IMR-90 (cell line): ENCODE measurements around the gene RRAGD. TPM values are rescaled to one million over a fixed set of nuclear protein-coding genes. Genes with fewer than 3 reads are reported as not detected.

Experiments used
- ATAC-seq: fragments of 200-7000 bp; cut with Tn5 transposase; 2 replicates; pipeline ENCODE4 v1.9.1; 2020; ENCODE audit warnings: low read depth, mild to moderate bottlenecking, moderate library complexity
- BruUV-seq: library from RNA; stranded (reverse); fragments of 400-500 nt; replicated peaks from 2 replicates; lab custom pipeline; 2021; lab: Mats Ljungman, UMichigan
- CTCF ChIA-PET: fragments of 300-600 bp; formaldehyde crosslinking; extraction: SDS; loops from one replicate; lab custom pipeline; 2021; ENCODE audit warnings: antibody characterized with exemption; lab: Yijun Ruan, JAX
- POLR2A ChIA-PET: fragments of 300-600 bp; sonication (Branson Sonifier 250); formaldehyde crosslinking; loops from one replicate; lab custom pipeline; 2022; ENCODE audit warnings: antibody characterized with exemption; ENCODE audit not compliant: unreplicated experiment; lab: Charles Lee
- DNase-seq: peaks from one replicate; pipeline ENCODE4 v3.0.0; 2013
- H2AFZ ChIP-seq: replicated peaks from 2 replicates; pipeline ENCODE3; 2013; ENCODE audit warnings: low read length, mild to moderate bottlenecking; ENCODE audit not compliant: poor library complexity
- H2AK5ac ChIP-seq: 2 replicates; pipeline ENCODE4 v1.6.1; 2013; ENCODE audit warnings: low read depth, low read length, inconsistent platforms
- H2AK9ac ChIP-seq: replicated peaks from 2 replicates; pipeline ENCODE3; 2013; ENCODE audit warnings: mild to moderate bottlenecking, low read depth, low read length, moderate library complexity; ENCODE audit not compliant: poor library complexity
- H2BK120ac ChIP-seq: 2 replicates; pipeline ENCODE4 v1.6.1; 2013; ENCODE audit warnings: low read depth, low read length, inconsistent platforms
- H2BK15ac ChIP-seq: 3 replicates; pipeline ENCODE4 v1.6.1; 2013; ENCODE audit warnings: low read depth, low read length, inconsistent platforms
- H2BK20ac ChIP-seq: 2 replicates; pipeline ENCODE4 v1.6.1; 2013; ENCODE audit warnings: low read depth, mild to moderate bottlenecking, inconsistent platforms, low read length, moderate library complexity
- H2BK5ac ChIP-seq: 2 replicates; pipeline ENCODE4 v1.6.1; 2013; ENCODE audit warnings: mild to moderate bottlenecking, low read depth, low read length, inconsistent platforms; ENCODE audit not compliant: poor library complexity, severe bottlenecking
- H3K14ac ChIP-seq: replicated peaks from 2 replicates; pipeline ENCODE4 v1.6.1; 2013; ENCODE audit warnings: low read depth, low read length, inconsistent platforms
- H3K18ac ChIP-seq: 2 replicates; pipeline ENCODE4 v1.6.1; 2013; ENCODE audit warnings: low read depth, low read length, control low read depth
- H3K23ac ChIP-seq: 2 replicates; pipeline ENCODE4 v1.6.1; 2013; ENCODE audit warnings: low read depth, low read length, inconsistent platforms
- H3K27ac ChIP-seq: 2 replicates; pipeline ENCODE4 v1.5.1; 2013; ENCODE audit warnings: mild to moderate bottlenecking, control low read depth, low read length; ENCODE audit not compliant: insufficient read depth
- H3K27me3 ChIP-seq: 2 replicates; pipeline ENCODE4 v1.6.1; 2013; ENCODE audit warnings: low read length; ENCODE audit not compliant: control insufficient read depth, insufficient read depth
- H3K36me3 ChIP-seq: 2 replicates; pipeline ENCODE4 v1.6.1; 2013; ENCODE audit warnings: low read length, mixed read lengths; ENCODE audit not compliant: control insufficient read depth, insufficient read depth
- H3K4ac ChIP-seq: 2 replicates; pipeline ENCODE4 v1.6.1; 2013; ENCODE audit warnings: low read depth, low read length, inconsistent platforms
- H3K4me1 ChIP-seq: 2 replicates; pipeline ENCODE4 v1.6.1; 2013; ENCODE audit warnings: low read length, mixed read lengths; ENCODE audit not compliant: control insufficient read depth, insufficient read depth
- H3K4me2 ChIP-seq: 2 replicates; pipeline ENCODE4 v1.6.1; 2013; ENCODE audit warnings: low read depth, mild to moderate bottlenecking, control low read depth, low read length, moderate library complexity
- H3K4me3 ChIP-seq: 2 replicates; pipeline ENCODE4 v1.5.1; 2013; ENCODE audit warnings: low read depth, mild to moderate bottlenecking, control low read depth, low read length, moderate library complexity; ENCODE audit not compliant: insufficient read depth
- H3K56ac ChIP-seq: 2 replicates; pipeline ENCODE4 v1.6.1; 2013; ENCODE audit warnings: low read length, inconsistent platforms; ENCODE audit not compliant: insufficient read depth; ENCODE audit errors: extremely low read depth
- H3K79me1 ChIP-seq, 2 experiments: 2 replicates each; pipeline ENCODE4 v1.6.1; 2013; ENCODE audit warnings: low read length in 2 of 2, inconsistent platforms in 1 of 2, low read depth in 1 of 2
- H3K9ac ChIP-seq: 2 replicates; pipeline ENCODE4 v1.6.1; 2013; ENCODE audit warnings: low read depth, low read length, control low read depth
- H3K9me1 ChIP-seq: 2 replicates; pipeline ENCODE4 v1.6.1; 2013; ENCODE audit warnings: low read length, inconsistent platforms; ENCODE audit not compliant: insufficient read depth
- H3K9me3 ChIP-seq: 2 replicates; pipeline ENCODE4 v1.6.1; 2013; ENCODE audit warnings: low read length; ENCODE audit not compliant: control insufficient read depth, insufficient read depth
- H4K20me1 ChIP-seq: 2 replicates; pipeline ENCODE4 v1.6.1; 2013; ENCODE audit warnings: low read length, inconsistent platforms; ENCODE audit not compliant: insufficient read depth
- H4K5ac ChIP-seq: 2 replicates; pipeline ENCODE4 v1.6.1; 2013; ENCODE audit warnings: mild to moderate bottlenecking, low read depth, low read length, control low read depth
- H4K8ac ChIP-seq, 2 experiments: 2 replicates each; pipeline ENCODE4 v1.6.1; 2013; ENCODE audit warnings: low read depth in 2 of 2, low read length in 2 of 2, control low read depth in 1 of 2, inconsistent platforms in 1 of 2
- H4K91ac ChIP-seq: 2 replicates; pipeline ENCODE4 v1.6.1; 2013; ENCODE audit warnings: low read depth, low read length, inconsistent platforms; ENCODE audit not compliant: insufficient read depth
- BHLHE40 ChIP-seq: fragments of 150-350 bp; IDR thresholded peaks from 2 replicates; pipeline ENCODE4 v1.6.1; 2016; ENCODE audit warnings: mild to moderate bottlenecking, low read depth, low read length
- CTCF ChIP-seq: conservative IDR thresholded peaks from 2 replicates; pipeline ENCODE4 v1.5.1; 2012; ENCODE audit warnings: mild to moderate bottlenecking, low read depth, low read length, improper control_type of control experiment
- ELK1 ChIP-seq: fragments of 150-350 bp; IDR thresholded peaks from 2 replicates; pipeline ENCODE4 v1.6.1; 2016; ENCODE audit warnings: low read depth, mild to moderate bottlenecking, low read length, moderate library complexity, borderline replicate concordance
- FOS ChIP-seq: fragments of 150-350 bp; IDR thresholded peaks from 2 replicates; pipeline ENCODE4 v1.6.1; 2016; ENCODE audit warnings: low read depth, low read length
- MAFK ChIP-seq: IDR thresholded peaks from 2 replicates; pipeline ENCODE4 v1.6.1; 2012; ENCODE audit warnings: low read depth, low read length, improper control_type of control experiment
- POLR2A ChIP-seq: IDR thresholded peaks from 2 replicates; pipeline ENCODE4 v1.6.1; 2012; ENCODE audit warnings: mild to moderate bottlenecking, low read depth, low read length
- RAD21 ChIP-seq: IDR thresholded peaks from 2 replicates; pipeline ENCODE4 v1.6.1; 2012; ENCODE audit warnings: low read length, improper control_type of control experiment
- SMC3 ChIP-seq: fragments of 150-350 bp; IDR thresholded peaks from 2 replicates; pipeline ENCODE4 v1.6.1; 2016; ENCODE audit warnings: low read depth, mild to moderate bottlenecking, antibody characterized with exemption, low read length, moderate library complexity
- USF2 ChIP-seq: fragments of 150-350 bp; IDR thresholded peaks from 2 replicates; pipeline ENCODE4 v1.6.1; 2017; ENCODE audit warnings: mild to moderate bottlenecking, antibody characterized with exemption, low read length, low read depth
- WGBS, 2 experiments: methylation state at CpG; one replicate each; pipeline versions ENCODE4 v1.1.5 to v1.1.7; 2013; ENCODE audit warnings: missing lambda C conversion rate in 2 of 2; ENCODE audit not compliant: insufficient read length in 1 of 2; ENCODE audit errors: extremely low coverage in 2 of 2; 5-methylcytosine and 5-hydroxymethylcytosine counted together
- dilution Hi-C: fragments of 300-500 bp; cut with HindIII; formaldehyde crosslinking; loops from one replicate; pipeline ENCODE4 v1.14.3; 2018; ENCODE audit warnings: low sequenced_read_pairs; ENCODE audit not compliant: unreplicated experiment
- in situ Hi-C: fragments of 300-500 bp; cut with MboI; formaldehyde crosslinking; loops from 3 replicates; pipeline ENCODE4 v1.14.3; 2019; ENCODE audit warnings: low sequenced_read_pairs, inconsistent platforms, mixed read lengths
- intact Hi-C: fragments of 100-400 bp; cut with micrococcal nuclease; formaldehyde crosslinking; loops from 2 replicates; pipeline ENCODE4 v1.10.0; 2022
- polyA plus RNA-seq, 3 experiments: library from polyadenylated mRNA; depleted of rRNA; stranded (reverse); fragments of >200 nt; gene quantifications; 2 replicates each; pipeline ENCODE4 v1.2.3, GENCODE V29; 2012; ENCODE audit warnings: low replicate concordance in 1 of 3
- total RNA-seq: library from RNA; depleted of rRNA; stranded (reverse); fragments of >200 nt; gene quantifications from 2 replicates; pipeline ENCODE4 v1.2.3, GENCODE V29; 2012

The RRAGD gene
- total and polyA plus RNA-seq, 2 of the 4 experiments (the other 2 are of a cell fraction) = not detected

- no peak overlapping the region for H3K4ac ChIP-seq
- peaks cover 0 to 11% of the 10 kb centered on the region in 2 experiments; a peak in 2 of 4 replicates for H3K79me1 ChIP-seq
- H3K23ac ChIP-seq = no peak overlapping the region
- no peak overlapping the region for H2AFZ ChIP-seq
- no peak overlapping the region for H3K18ac ChIP-seq
- H4K5ac ChIP-seq = no peak overlapping the region
- DNase-seq = no peak
- no peak overlapping the region for H3K4me2 ChIP-seq
- H2BK20ac ChIP-seq = no peak overlapping the region
- H4K8ac ChIP-seq = no peak overlapping the region
- H3K27ac ChIP-seq = no peak overlapping the region
- peaks cover 1% of the 10 kb centered on the region; the same call in 1 of the 2 replicates for H4K20me1 ChIP-seq
- H3K27me3 ChIP-seq = no peaks in the 10 kb centered on the region
- H4K91ac ChIP-seq = no peak overlapping the region
- H2BK120ac ChIP-seq = no peak overlapping the region
- in situ Hi-C loops = loop anchor here (25.0 kb wide), 2 partner anchors 218 to 368 kb away; partner anchors contain the start of gene PM20D2
- H3K36me3 ChIP-seq = no peaks in the 10 kb centered on the region
- no TSS peak for BruUV-seq
- H3K9me1 ChIP-seq = no peaks in the 10 kb centered on the region
- no peaks in the 10 kb centered on the region for H3K9me3 ChIP-seq
- dilution Hi-C loops = no loop called here
- ATAC-seq = no peak
- intact Hi-C loops = no loop called here
- CTCF ChIA-PET = interaction anchor here (2.0 to 2.3 kb wide), 2 partner anchors 12 to 16 kb away, joined by 8 read pairs; no protein-coding TSS in a partner anchor
- H3K14ac ChIP-seq = no peak overlapping the region
- H3K4me1 ChIP-seq = peaks cover 3% of the 10 kb centered on the region
- H2BK5ac ChIP-seq = no peak overlapping the region
- POLR2A ChIA-PET = no interaction called here
- H2AK5ac ChIP-seq = no peak overlapping the region
- 100% methylated on average over 1 of the region's 2 CpGs; no CpG with 5 or more reads in 1 of the 2 experiments for WGBS, 2 experiments
- no peak overlapping the region for H3K4me3 ChIP-seq
- TF ChIP-seq POLR2A (no peak), ELK1 (no peak), MAFK (no peak), CTCF (no peak), RAD21 (no peak), SMC3 (no peak), USF2 (no peak), FOS (no peak), BHLHE40 (no peak)
- no peak overlapping the region for H3K56ac ChIP-seq
- no peak overlapping the region for H2AK9ac ChIP-seq
- H2BK15ac ChIP-seq = no peak overlapping the region
- no peak overlapping the region for H3K9ac ChIP-seq
Observed at GRCh38 chr6:89355511-89356194, 56.4 kb downstream of the RRAGD start.
